A204.1 (cell line): ENCODE data around the gene IL4R.
"Not testable (repeated sequence)": the region's sequence is repeated elsewhere in the genome, so short reads cannot be mapped to it uniquely, and the experiment has no call there.

Experiments
- FAIRE-seq: peaks from 2 replicates; lab custom pipeline; 2012; peaks lifted over from hg19 to GRCh38; lab: Jason Lieb, UNC

IL4R gene

DNA sequence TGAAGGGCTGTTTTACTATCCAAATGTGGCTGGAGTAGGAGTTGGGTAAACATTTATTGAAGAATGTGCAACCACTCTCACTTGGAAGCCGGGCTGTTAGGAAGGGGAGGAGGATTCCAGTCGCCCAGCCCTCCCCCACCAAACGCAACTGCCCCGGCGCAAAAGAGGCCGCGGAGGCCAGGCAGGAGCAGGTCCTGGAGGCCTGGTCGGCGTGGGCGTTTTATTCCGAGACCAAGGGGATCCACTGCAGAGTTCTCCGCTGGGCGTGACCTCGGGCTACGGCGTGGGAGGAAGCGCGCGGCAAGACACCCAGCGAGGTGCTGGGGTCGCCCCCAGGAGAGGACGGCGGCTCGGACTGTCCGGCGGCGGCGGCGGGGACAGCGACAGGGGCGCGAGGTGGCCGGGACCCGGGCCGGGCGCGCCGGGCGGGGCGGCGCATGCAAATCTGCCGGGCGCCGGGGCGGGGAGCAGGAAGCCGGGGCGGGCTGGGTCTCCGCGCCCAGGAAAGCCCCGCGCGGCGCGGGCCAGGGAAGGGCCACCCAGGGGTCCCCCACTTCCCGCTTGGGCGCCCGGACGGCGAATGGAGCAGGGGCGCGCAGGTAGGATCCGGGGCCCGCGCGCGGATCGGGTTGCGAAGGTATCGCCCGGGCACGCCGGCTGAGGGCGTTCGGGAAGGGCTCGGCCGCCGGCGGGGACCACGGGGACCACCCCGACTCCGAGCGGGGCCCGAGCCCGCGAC lies at the start of gene IL4R:
Gene IL4R, plus strand, starts transcription at position 553 of the 739 bp plus-strand sequence. CDS start 26,230 bp downstream, outside the sequence.
- FAIRE-seq, result no peak

DNA sequence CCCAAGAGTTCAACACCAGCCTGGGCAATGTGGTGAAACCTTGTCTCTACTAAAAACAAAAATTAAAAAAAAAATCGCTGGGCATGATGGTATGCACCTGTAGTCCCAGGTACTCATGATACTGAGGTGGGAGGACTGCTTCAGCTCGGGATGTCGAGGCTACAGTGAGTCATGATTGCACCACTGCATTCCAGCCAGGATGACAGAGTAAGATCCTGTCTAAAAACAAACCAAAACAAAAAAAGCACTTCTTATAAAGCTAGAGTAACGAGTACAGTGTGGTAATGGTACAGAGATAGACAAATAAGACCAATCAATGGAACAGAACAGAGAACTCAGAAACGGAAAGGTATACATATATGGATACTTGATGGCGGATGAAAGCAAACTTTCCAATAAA lies 49.6 kb upstream of the IL4R start:
- no peak for FAIRE-seq

- no peak for FAIRE-seq
These were observed 47.8 kb upstream of the IL4R start for GRCh38 chr16:27265982-27266381.

GRCh38 chr16:27267037-27267677 lies 46.6 kb upstream of the IL4R start:
- no peak for FAIRE-seq

- FAIRE-seq, result peak; percentile 79
These were observed 45.1 kb upstream of the IL4R start, which contains the start of gene NSMCE1 for GRCh38 chr16:27268376-27269299. Gene NSMCE1, minus strand, starts transcription at chr16:27268772. Its CDS starts 11,202 bp downstream, at chr16:27257570.

DNA sequence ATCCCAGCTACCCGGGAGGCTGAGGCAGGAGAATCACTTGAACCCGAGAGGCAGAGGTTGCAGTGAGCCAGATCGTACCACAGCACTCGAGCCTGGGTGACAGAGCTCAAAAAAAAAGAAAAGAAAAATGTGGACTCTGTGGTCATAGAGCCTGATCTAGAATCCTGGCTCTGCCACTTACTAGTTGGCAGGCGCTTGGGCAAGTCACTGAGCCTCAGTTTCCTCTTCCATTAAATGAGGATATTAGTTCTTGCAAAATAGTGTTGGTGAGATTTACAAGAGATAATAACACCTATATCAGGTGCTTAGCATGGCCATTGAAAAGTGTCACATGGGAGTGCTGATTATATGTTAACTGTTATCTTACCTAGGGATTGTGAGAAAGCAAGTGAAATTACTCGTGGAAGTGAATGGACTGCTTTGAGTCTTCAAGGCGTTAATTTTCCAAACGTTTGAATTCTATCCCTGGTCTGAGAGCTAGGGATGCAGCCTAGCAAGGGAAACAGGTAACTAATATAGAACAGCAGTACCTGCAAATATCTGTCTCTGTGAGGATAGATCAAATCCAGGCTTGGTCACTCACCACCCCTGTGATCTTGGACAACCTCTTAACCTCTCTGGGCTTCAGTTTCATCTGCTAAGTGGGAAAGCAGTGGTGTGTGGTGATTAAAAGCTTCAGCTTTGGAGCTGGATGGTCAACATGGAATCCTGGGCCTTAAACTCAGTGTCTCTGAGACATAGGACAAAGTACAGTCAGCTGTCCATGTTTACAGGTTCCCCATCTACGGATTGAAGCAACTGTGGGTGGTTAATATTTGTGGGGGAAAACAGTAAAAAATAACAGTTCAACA lies 44.2 kb upstream of the IL4R start:
- FAIRE-seq, result no peak

GRCh38 chr16:27270349-27270748 lies 43.4 kb upstream of the IL4R start:
- FAIRE-seq, result no peak

- no peak for FAIRE-seq
These were observed 41.7 kb upstream of the IL4R start for GRCh38 chr16:27272076-27272475.

- not testable (repeated sequence) for FAIRE-seq
These were observed 41.1 kb upstream of the IL4R start for GRCh38 chr16:27272697-27273096.

DNA sequence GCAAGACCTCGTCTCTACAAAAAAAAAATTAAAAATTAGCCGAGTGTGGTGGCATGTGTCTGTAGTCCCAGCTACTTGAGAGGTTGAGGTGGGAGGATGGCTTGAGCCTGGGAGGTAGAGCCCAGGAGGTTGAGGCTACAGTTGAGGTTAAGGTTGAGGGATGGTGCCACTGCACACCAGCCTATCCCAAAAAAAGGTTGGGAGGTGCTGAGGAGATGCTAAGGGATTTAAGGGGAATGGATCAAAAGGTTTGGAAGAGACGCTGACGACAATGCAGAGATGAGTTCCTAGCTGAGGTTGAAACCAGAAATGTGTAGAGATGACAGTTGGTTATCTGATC lies 40.5 kb upstream of the IL4R start:
- no peak for FAIRE-seq

- FAIRE-seq, result no peak
These were observed 39.9 kb upstream of the IL4R start for GRCh38 chr16:27273670-27274423.

DNA sequence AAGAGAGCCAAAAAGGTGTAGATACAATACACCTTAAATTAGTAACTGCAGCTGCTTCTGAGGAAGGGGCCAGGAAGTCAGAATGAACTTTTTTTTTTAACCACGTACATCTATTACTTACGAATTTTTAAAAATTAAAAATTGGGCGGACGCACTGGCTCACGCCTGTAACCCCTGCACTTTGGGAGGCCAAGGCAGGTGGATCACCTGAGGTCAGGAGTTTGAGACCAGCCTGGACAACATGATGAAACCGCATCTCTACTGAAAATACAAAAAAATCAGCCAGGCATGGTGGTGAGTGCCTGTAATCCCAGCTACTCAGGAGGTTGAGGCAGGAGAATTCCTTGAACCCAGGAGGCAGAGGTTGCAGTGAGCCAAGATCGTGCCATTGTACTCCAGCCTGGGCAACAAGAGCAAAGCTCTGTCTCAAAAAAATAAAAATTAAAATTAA lies 39.3 kb upstream of the IL4R start:
- FAIRE-seq, result not testable (repeated sequence)

DNA sequence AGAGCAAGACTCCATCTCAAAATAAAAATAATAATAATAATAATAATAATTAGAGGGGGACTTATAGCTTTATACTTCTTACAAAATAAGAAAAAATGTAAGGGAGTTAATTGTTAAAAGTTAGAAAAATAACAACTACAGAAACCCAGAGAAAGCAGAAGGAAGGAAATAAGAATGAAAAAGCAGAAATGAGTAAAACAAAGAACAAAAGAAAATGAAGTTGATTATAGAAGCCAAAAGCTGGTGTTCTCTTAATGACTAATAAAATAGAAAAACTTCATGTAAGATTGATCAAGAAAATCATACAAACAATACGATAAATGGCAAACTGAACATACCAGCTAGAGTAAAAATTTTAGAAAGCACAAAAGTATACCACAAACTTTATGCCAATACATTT lies 38.4 kb upstream of the IL4R start:
- no peak for FAIRE-seq

- no peak for FAIRE-seq
These were observed 32.5 kb upstream of the IL4R start for GRCh38 chr16:27281243-27281642.

- no peak for FAIRE-seq
These were observed 28.7 kb upstream of the IL4R start for GRCh38 chr16:27284865-27285675.

DNA sequence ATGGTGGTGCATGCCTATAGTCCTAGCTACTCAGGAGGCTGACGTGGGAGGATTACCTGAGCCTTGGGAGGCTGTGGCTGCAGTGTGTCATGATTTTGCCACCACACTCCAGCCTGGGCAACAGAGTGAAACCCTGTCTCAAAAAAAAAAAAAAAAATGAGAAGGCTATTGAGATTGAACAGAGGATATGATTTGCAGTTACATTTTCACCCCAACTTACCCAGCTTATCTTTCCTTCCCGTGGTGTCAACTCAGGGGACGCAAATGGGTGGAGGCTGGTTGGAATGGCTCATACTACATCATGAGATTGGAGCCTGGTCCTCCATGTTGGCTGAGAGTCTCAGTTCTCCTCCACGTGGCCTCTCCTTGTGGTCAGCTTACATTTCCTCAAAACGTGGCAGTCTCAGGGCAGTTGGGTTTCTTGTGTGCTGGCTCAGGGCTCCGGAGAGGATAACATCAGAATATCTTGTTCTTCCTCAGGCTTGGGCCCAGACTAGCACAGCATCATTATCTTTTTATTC lies 28.0 kb upstream of the IL4R start:
- no peak for FAIRE-seq

DNA sequence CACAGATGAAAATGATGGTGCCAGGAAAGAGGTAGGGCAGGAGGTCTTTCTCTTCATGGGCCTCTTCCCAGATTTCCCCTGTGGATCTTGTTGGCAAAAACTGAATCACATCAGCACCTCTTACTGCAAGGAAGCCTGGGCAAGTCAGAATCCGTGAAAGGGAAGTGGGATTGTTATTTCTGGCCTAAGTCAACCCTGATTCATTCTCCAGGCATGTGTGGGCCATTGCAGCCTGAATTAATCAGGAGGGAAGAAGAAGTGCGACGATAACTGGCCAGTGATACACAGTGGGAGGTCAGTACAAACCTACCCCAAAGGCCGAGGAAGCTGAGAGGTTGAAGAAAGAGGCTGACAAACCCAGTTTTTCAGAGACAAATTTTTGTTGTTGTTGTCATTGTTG lies 27.3 kb upstream of the IL4R start:
- no peak for FAIRE-seq

DNA sequence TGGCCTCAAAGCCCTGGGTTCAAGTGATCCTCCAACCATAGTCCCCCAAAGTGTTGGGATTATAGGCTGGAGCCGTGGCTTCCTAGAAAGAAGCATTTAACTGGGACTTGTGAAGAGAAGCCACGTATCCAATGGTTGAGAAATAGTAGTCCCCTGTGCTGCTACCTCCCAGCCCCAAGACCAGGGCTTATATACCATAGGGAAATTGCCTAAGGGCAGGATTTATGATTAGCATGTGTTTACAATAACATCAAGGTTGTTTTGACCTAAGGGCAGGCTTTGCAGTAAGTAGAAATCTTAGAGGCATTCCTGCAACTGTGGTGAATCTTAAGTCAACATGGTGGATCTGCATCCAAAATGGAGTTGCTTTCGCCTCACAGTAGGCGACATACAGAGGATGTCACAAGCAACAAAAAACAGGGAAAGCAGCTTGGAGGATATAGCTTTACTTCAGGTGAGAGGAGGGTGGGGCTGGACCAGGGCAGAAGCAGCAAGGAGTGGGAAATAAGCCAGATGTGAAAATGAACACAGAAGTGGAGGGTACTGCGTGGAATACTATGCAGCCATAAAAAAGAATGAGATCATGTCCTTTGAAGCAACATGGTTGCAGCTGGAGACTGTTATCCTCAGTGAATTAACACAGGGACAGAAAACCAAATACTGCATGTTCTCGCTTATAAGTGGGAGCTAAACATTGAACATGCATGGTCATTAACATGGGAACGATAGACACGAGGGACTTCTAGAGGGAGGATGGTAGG lies 26.5 kb upstream of the IL4R start:
- no peak for FAIRE-seq

DNA sequence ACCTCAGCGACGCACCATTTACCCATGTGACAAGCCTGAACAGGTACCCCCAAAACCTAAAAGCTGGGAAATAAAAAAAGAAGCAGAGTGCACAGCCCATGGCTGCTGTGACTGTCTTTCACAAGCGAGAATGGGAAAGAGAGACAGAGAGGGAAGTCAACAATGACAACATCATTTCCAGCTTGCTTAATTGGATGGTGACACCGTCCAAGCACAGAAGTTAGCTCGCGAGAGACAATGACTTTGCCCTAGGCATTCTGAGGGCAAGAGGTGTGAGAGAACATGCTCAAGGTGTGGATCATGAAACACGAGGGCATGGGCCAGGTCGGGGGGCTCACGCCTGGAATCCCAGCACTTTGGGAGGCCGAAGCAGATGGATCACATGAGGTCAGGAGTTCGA lies 25.9 kb upstream of the IL4R start:
- no peak for FAIRE-seq
